Measurements from ENCODE around the gene KCNH1.

The KCNH1 gene

GRCh38 chr1:210700083-210700482 lies 433.9 kb downstream of the KCNH1 start:
- peaks cover 8% of the 10 kb centered on the region for H3K4me1 Mint-ChIP-seq
- no peaks in the 10 kb centered on the region for H3K36me3 Mint-ChIP-seq (ENCODE audit: low read depth)
- H3K27me3 Mint-ChIP-seq = no peaks in the 10 kb centered on the region

GRCh38 chr1:210698661-210699060 lies 435.3 kb downstream of the KCNH1 start:
- Mint-ChIP-seq H3K27ac (no peak overlapping the region), H3K27me3 (no peaks in the 10 kb centered on the region), H3K36me3 (ENCODE audit: low read depth) (no peaks in the 10 kb centered on the region), H3K9me3 (no peaks in the 10 kb centered on the region), H3K4me3 (no peak overlapping the region), H3K4me1 (peaks cover 8% of the 10 kb centered on the region)
- DNase-seq = no peak
- no peak for ATAC-seq

More at GRCh38 chr1:210700083-210700482, 433.9 kb downstream of the KCNH1 start:
- Mint-ChIP-seq H3K27ac (no peak overlapping the region), H3K9me3 (no peaks in the 10 kb centered on the region), H3K4me3 (no peak overlapping the region)
- ATAC-seq = no peak
- DNase-seq = no peak

GRCh38 chr1:210697185-210697584 lies 436.8 kb downstream of the KCNH1 start:
- Mint-ChIP-seq H3K9me3 (no peaks in the 10 kb centered on the region), H3K4me1 (peaks cover 19% of the 10 kb centered on the region), H3K27ac (no peak overlapping the region), H3K4me3 (no peak overlapping the region), H3K27me3 (no peaks in the 10 kb centered on the region), H3K36me3 (ENCODE audit: low read depth) (no peaks in the 10 kb centered on the region)
- ATAC-seq = no peak
- DNase-seq = no peak

- Mint-ChIP-seq H3K4me1 (peaks cover 21% of the 10 kb centered on the region), H3K27me3 (no peaks in the 10 kb centered on the region), H3K9me3 (no peaks in the 10 kb centered on the region), H3K4me3 (no peak overlapping the region), H3K27ac (no peak overlapping the region), H3K36me3 (ENCODE audit: low read depth) (no peaks in the 10 kb centered on the region)
- peak; percentile 88 for ATAC-seq
- DNase-seq = no peak
These were observed 437.2 kb downstream of the KCNH1 start for GRCh38 chr1:210696709-210697108.

- DNase-seq (no peak), ATAC-seq (no peak)
- no peaks in the 10 kb centered on the region for H3K36me3 Mint-ChIP-seq (ENCODE audit: low read depth)
- no peak overlapping the region for H3K27ac Mint-ChIP-seq
- no peaks in the 10 kb centered on the region for H3K27me3 Mint-ChIP-seq
- no peak overlapping the region for H3K4me3 Mint-ChIP-seq
- H3K9me3 Mint-ChIP-seq = no peaks in the 10 kb centered on the region
- H3K4me1 Mint-ChIP-seq = peaks cover 21% of the 10 kb centered on the region
These were observed 438.9 kb downstream of the KCNH1 start for GRCh38 chr1:210695026-210695425.

- no peak for ATAC-seq
- no peak for DNase-seq
These were observed 441.2 kb downstream of the KCNH1 start for GRCh38 chr1:210692796-210693195.

GRCh38 chr1:210691039-210691610 lies 442.8 kb downstream of the KCNH1 start:
- H3K27ac Mint-ChIP-seq = no peak overlapping the region

More at GRCh38 chr1:210692796-210693195, 441.2 kb downstream of the KCNH1 start:
- H3K27ac Mint-ChIP-seq = no peak overlapping the region
- H3K36me3 Mint-ChIP-seq (ENCODE audit: low read depth) = no peaks in the 10 kb centered on the region
- peaks cover 33% of the 10 kb centered on the region for H3K4me1 Mint-ChIP-seq
- H3K9me3 Mint-ChIP-seq = no peaks in the 10 kb centered on the region
- no peaks in the 10 kb centered on the region for H3K27me3 Mint-ChIP-seq
- H3K4me3 Mint-ChIP-seq = no peak overlapping the region

GRCh38 chr1:210690236-210690635 lies 443.7 kb downstream of the KCNH1 start:
- Mint-ChIP-seq H3K9me3 (no peaks in the 10 kb centered on the region), H3K27me3 (no peaks in the 10 kb centered on the region), H3K4me3 (no peak overlapping the region), H3K4me1 (peaks cover 26% of the 10 kb centered on the region), H3K27ac (no peak overlapping the region), H3K36me3 (ENCODE audit: low read depth) (no peaks in the 10 kb centered on the region)
- ATAC-seq (no peak), DNase-seq (no peak)

More at GRCh38 chr1:210691039-210691610, 442.8 kb downstream of the KCNH1 start:
- DNase-seq = no peak
- no peak for ATAC-seq
- Mint-ChIP-seq H3K9me3 (no peaks in the 10 kb centered on the region), H3K27me3 (no peaks in the 10 kb centered on the region), H3K4me3 (no peak overlapping the region), H3K36me3 (ENCODE audit: low read depth) (no peaks in the 10 kb centered on the region), H3K4me1 (peaks cover 26% of the 10 kb centered on the region)

GRCh38 chr1:210689826-210690225 lies 444.1 kb downstream of the KCNH1 start:
- Mint-ChIP-seq H3K4me3 (no peak overlapping the region), H3K36me3 (ENCODE audit: low read depth) (no peaks in the 10 kb centered on the region), H3K27ac (no peak overlapping the region), H3K4me1 (peaks cover 27% of the 10 kb centered on the region), H3K27me3 (no peaks in the 10 kb centered on the region), H3K9me3 (no peaks in the 10 kb centered on the region)
- DNase-seq (no peak), ATAC-seq (no peak)

- Mint-ChIP-seq H3K9me3 (no peaks in the 10 kb centered on the region), H3K4me1 (peaks cover 34% of the 10 kb centered on the region), H3K27me3 (no peaks in the 10 kb centered on the region), H3K4me3 (no peak overlapping the region), H3K27ac (peak overlapping the region; percentile 36), H3K36me3 (ENCODE audit: low read depth) (no peaks in the 10 kb centered on the region)
- DNase-seq (no peak), ATAC-seq (peak; percentile 46)
These were observed 445.3 kb downstream of the KCNH1 start for GRCh38 chr1:210688512-210689234.

GRCh38 chr1:210687582-210688279 lies 446.2 kb downstream of the KCNH1 start:
- no peaks in the 10 kb centered on the region for H3K36me3 Mint-ChIP-seq (ENCODE audit: low read depth)
- peaks cover 29% of the 10 kb centered on the region for H3K4me1 Mint-ChIP-seq
- no peaks in the 10 kb centered on the region for H3K27me3 Mint-ChIP-seq
- ATAC-seq (peak; percentile 23), DNase-seq (no peak)
- no peak overlapping the region for H3K27ac Mint-ChIP-seq
- no peaks in the 10 kb centered on the region for H3K9me3 Mint-ChIP-seq
- no peak overlapping the region for H3K4me3 Mint-ChIP-seq

GRCh38 chr1:210686841-210687240 lies 447.1 kb downstream of the KCNH1 start:
- ATAC-seq (no peak), DNase-seq (no peak)
- Mint-ChIP-seq H3K4me3 (no peak overlapping the region), H3K4me1 (peaks cover 22% of the 10 kb centered on the region), H3K9me3 (no peaks in the 10 kb centered on the region), H3K27me3 (no peaks in the 10 kb centered on the region), H3K36me3 (ENCODE audit: low read depth) (no peaks in the 10 kb centered on the region), H3K27ac (no peak overlapping the region)

- H3K27ac Mint-ChIP-seq = no peak overlapping the region
These were observed 448.7 kb downstream of the KCNH1 start for GRCh38 chr1:210685295-210685650.

GRCh38 chr1:210684466-210685294 lies 449.3 kb downstream of the KCNH1 start:
- DNase-seq = no peak
- Mint-ChIP-seq H3K36me3 (ENCODE audit: low read depth) (no peaks in the 10 kb centered on the region), H3K27me3 (no peaks in the 10 kb centered on the region), H3K4me1 (peaks cover 22% of the 10 kb centered on the region), H3K9me3 (no peaks in the 10 kb centered on the region), H3K27ac (no peak overlapping the region), H3K4me3 (no peak overlapping the region)
- ATAC-seq = peak; percentile 47

More at GRCh38 chr1:210685295-210685650, 448.7 kb downstream of the KCNH1 start:
- ATAC-seq (no peak), DNase-seq (no peak)
- Mint-ChIP-seq H3K27me3 (no peaks in the 10 kb centered on the region), H3K4me1 (peaks cover 22% of the 10 kb centered on the region), H3K4me3 (no peak overlapping the region), H3K9me3 (no peaks in the 10 kb centered on the region), H3K36me3 (ENCODE audit: low read depth) (no peaks in the 10 kb centered on the region)
